Measurements from ENCODE around the gene MYOCOS.
A peak's percentile ranks its signal among the peaks of the same experiment; 100 is the strongest.
"Not testable (repeated sequence)": the region's sequence is repeated elsewhere in the genome, so short reads cannot be mapped to it uniquely, and the experiment has no call there.

MYOCOS gene

GRCh38 chr1:171625225-171625624 lies 3.2 kb downstream of the MYOCOS start:
- DNase-seq (ENCODE audit: low read depth): no peak

DNA sequence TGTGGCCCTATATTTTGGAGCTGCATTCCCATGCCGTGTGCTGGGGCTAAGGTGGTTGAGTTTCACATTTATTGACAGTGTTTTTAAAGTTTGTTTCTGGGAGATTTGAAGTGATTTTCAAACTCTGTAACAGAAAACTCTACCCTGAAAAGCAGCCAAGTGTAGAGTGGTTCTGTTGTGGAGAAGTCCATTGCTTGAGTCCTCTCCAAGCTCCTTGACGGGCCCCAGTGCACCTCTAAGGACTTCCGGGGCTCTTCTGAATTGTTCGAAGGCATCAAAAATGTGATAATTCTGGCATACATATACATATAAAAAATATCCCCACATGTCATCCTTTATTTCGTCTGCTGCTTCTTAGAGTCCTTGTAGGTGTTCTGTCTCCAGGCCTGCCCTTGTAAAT lies 5.0 kb downstream of the MYOCOS start:
- DNase-seq (ENCODE audit: low read depth): no peak

DNA sequence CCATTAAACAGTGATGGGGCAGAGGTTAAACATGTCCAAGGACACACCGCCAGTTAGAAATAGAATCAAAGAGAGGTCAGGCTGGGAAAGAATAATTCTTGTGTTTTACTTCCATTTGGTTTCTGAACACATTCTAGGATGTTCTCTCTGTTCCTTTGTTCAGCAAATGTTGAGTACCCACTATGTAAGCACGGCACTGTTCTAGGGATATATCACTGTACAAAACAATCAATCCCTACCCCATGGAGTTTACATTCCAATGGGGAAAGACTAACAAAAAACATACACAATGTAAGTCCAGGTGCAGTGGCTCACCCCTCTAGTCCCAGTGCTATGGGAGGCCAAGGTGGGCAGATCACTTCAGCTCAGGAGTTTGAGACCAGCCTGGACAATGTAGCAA lies 6.2 kb downstream of the MYOCOS start:
- DNase-seq (ENCODE audit: low read depth): no peak

- DNase-seq (ENCODE audit: low read depth): no peak
Measured at GRCh38 chr1:171635661-171636060, 13.6 kb downstream of the MYOCOS start.

DNA sequence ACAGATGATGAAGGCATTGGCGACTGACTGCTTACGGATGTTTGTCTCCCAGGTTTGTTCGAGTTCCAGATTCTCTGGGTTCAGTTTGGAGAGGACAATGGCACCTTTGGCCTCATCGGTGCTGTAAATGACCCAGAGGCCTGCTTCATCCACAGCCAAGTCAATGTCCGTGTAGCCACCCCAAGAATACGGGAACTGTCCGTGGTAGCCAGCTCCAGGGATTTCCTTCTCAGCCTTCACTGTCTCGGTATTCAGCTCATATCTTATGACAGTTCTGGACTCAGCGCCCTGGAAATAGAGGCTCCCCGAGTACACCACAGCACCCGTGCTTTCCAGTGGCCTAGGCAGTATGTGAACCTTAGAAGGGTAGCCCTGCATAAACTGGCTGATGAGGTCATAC lies 14.1 kb downstream of the MYOCOS start:
- no peak for DNase-seq (ENCODE audit: low read depth)

DNA sequence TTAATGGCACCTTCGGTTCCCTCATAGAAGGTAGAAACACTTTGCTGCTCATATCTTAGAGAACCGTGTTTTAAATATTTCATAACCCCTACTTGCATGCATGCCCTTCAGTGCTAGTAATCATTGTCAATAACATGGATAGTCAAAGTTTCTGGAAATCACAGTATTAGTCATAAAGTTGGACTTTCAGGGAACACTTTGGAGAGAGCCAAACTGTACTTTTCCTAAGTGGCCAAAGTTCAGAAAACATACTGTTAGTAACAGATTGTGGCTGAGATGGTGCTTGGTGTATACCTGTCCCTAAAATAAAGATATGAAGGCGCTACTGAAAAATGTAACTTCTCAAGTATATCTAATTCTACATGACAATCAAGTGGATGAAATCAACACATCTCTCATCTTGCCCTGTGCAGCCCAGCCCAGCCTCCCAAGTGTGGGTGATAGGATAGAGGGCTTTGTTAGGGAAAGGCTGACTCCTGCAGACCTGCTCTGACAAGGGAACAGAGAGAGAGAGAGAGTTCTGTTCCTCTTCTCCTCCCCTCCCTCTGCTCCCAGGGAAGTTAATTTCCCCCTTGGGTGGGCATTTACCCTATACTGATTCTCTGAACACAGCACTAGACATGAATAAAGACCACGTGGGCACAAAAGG lies 16.0 kb downstream of the MYOCOS start:
- DNase-seq (ENCODE audit: low read depth): no peak

GRCh38 chr1:171640225-171640624 lies 18.2 kb downstream of the MYOCOS start:
- no peak for DNase-seq (ENCODE audit: low read depth)

DNA sequence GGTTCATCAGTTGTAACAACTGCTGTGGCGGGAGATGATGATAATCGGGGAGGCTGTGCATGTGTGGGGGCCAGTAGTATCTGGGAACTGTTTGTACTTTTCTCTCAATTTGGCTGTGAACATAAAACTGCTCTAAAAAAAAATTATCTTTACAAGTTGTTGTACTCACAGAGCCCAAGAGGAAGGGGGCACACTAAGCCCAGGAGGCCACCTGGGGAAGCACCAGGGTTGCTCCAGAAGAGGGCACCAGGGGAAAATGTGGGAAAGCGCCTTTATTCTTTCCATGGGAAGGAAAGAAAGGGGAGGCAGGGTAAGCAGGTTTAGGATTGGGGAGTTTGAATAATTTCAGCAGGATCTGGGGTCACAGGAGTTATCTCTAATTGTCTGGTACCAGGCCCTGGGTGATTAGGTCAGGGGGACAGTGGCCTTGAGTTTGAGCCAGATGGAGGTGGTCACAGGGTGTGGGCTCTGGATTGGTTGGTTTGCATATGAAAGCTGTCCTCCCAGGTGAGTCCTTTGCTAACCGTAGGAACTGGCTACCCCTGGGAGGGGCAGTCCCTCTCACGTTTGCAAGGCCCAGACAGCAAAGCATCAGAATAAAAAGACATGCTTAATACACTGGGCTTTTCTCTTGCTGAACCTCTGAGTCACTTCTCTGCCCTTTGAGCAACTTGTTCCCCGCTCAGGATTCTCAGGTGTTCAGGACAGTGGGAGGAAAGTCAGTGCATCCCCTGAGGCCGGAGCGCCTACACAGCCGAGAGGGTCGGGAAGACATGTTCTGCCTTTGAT lies 19.2 kb downstream of the MYOCOS start:
- DNase-seq (ENCODE audit: low read depth): no peak

DNA sequence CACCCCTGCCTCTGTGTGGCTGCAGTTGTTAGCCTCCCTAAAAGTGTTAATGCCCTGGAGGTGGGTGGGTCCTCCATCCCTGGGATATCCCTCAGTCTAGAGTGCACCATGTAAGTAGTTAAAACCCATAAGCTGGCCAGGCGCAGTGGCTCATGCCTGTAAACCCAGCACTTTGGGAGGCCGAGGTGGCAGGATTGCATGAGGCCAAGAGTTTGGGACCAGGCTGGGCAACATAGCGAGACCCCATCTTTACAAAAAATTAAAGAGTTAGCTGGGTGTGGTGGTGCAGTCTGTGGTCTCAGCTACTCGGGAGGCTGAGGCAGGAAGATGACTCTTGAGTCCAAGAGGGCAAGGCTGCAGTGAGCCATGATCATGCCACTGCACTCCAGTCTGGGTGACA lies 20.2 kb downstream of the MYOCOS start:
- DNase-seq (ENCODE audit: low read depth): no peak

DNA sequence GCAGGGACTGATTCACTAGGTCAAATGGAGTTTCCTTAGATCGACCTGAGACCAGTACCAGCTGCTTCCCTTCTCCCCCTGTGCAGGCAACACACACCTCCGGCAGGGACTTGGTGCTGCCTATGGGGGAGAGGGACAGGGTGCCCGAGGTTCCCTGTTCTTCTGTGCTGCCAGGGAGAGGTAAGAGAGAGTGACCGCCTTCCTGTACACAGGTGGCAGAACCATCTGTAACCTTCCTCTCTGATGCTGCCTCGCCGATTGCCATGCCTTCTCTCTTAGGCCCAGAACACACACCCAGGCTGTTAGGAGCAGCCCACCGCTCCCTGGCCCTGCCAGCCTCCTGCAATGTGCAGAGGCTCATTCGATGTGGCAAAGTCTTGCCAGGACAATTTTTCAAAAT lies 21.1 kb downstream of the MYOCOS start:
- no peak for DNase-seq (ENCODE audit: low read depth)

GRCh38 chr1:171644805-171645483 lies 22.9 kb downstream of the MYOCOS start:
- peak; percentile 59 for DNase-seq (ENCODE audit: low read depth)

DNA sequence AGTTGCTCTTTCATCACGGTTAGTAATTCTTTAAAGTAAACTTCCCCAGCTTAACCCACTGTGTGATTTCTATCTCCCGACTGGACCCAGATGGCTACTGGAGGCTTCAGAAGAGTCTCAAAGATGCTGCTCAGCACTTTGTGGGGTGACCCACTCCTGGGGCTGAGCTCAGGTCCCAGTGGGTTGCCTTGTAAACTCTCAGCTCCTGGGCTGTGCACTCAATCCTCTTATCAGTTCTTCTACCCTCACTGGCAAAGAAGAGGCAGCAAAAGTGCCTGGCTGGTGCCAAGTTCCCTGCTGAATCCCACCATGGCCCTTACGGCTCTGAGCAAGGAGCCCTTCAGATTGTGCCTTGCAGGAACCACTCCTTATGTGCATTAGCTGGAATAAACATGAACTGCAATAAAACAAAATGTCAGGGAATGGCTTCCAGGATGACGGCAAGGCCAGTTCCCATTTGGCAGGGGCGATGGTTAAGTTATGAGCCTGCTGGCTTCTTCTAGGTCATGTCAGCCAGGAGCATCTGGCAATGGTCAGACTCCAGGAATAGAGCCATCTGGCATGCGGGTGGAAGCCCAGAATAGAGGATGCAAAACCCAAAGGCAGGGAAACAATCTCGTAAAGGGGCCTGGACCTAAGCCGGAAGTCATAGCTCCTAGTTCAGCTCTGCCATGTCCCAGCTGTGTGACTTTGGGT lies 23.7 kb downstream of the MYOCOS start:
- no peak for DNase-seq (ENCODE audit: low read depth)

GRCh38 chr1:171646249-171646560 lies 24.2 kb downstream of the MYOCOS start:
- no peak for DNase-seq (ENCODE audit: low read depth)

GRCh38 chr1:171652234-171652822 lies 30.3 kb downstream of the MYOCOS start, which contains the start of gene MYOC:
Gene MYOC (minus strand): TSS chr1:171652688. CDS start chr1:171652611, 77 bp downstream.
- no peak for DNase-seq (ENCODE audit: low read depth)

GRCh38 chr1:171653796-171654195 lies 31.8 kb downstream of the MYOCOS start:
- DNase-seq (ENCODE audit: low read depth): no peak

- DNase-seq (ENCODE audit: low read depth): no peak
Measured at GRCh38 chr1:171654201-171654941, 32.3 kb downstream of the MYOCOS start.

- no peak for DNase-seq (ENCODE audit: low read depth)
Measured at GRCh38 chr1:171654942-171655745, 33.1 kb downstream of the MYOCOS start.

DNA sequence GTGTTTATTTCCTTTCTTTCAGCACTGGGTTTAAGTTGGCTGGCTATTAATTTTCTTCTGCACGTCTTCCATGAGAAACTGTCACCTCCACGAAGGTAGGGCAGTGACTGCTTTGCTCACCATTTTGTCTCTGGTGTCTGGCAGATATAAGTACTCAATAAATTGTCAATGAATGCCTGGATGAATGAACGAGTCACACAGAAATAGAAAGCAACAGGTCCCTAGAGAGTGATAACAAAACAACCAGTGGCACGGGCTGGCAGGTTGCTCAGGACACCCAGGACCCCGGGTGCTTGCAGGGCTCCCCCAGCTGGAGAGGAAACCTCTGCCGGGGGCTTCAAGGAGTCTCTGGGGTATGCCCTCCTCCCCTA lies 33.7 kb downstream of the MYOCOS start:
- DNase-seq (ENCODE audit: low read depth): no peak

- DNase-seq (ENCODE audit: low read depth): not testable (repeated sequence)
Measured at GRCh38 chr1:171656206-171656605, 34.2 kb downstream of the MYOCOS start.

DNA sequence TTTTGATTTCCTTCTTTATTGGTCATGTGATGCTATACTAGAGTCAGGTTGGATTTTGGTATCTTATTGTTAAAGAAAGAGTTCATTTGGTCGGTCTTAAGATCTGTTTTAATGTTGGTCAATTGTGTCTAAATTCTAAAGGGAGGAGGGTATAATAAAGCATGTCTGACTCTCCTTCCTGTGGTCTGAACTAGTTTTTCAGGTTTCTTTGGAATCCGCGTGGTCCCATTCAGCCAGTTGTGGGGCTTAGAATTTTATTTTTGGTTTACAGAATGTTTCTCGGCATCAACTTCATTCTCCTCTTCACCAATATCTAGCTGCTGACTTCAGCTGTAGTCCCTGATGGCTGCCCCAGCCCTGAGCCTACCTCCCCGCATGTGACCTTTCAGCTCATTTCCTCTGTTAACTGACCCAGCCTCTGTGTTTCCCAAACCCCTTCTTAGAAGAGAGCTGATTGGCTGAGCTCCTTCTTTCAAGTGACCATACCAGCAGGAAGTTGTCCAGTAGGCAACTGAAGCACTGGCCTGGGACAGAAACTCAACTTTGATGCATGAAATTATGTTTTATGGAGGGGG lies 39.1 kb downstream of the MYOCOS start:
- no peak for DNase-seq (ENCODE audit: low read depth)

Measured in HS-27A (cell line).